ENCODE results near the gene CALCOCO2.
"Not testable (repeated sequence)": the region's sequence is repeated elsewhere in the genome, so short reads cannot be mapped to it uniquely, and the experiment has no call there.

The CALCOCO2 gene, protein sequence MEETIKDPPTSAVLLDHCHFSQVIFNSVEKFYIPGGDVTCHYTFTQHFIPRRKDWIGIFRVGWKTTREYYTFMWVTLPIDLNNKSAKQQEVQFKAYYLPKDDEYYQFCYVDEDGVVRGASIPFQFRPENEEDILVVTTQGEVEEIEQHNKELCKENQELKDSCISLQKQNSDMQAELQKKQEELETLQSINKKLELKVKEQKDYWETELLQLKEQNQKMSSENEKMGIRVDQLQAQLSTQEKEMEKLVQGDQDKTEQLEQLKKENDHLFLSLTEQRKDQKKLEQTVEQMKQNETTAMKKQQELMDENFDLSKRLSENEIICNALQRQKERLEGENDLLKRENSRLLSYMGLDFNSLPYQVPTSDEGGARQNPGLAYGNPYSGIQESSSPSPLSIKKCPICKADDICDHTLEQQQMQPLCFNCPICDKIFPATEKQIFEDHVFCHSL

DNA sequence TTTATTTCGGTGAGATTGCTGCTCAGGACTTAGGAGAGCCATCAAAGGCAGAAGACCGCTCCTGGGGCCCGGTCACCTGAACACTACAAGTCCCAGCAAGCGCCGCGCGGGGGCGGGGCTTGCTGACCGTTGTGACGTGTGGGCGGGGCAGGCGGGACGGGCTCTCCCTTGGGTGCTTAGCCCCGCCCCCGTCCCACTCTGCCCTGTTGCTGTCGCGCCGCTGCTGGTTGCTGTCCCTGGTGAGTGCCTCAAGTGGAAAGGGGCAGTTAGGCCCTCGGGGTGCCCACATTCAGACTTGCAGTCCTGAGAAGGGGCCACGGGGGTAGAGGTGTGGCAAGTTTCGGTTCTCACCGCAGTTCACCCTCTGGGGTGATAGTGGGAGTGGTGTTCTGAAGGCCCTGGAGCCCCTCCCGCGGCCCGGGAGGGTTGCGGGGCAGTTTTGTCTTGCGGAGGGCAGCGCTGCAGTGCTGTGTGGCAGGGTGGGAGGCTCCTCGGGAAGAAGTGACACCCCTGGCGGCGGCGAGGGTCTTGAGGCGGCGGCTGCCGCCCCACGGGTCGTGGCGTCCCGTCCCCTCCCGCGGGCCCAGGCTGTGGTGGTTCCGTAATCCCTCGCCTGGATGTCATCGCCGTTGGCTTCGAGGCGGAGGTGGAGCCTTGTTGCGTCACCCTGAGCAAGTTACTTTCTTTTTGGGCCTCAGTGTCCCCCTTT lies at the start of gene CALCOCO2:
Gene CALCOCO2 (plus strand): TSS at position 196 of the 709 bp plus-strand sequence. CDS start 10,673 bp downstream, outside the sequence.
- DNase-seq (ENCODE audit: low read depth in 2 of 2), result peak; percentile 68 to 69

DNA sequence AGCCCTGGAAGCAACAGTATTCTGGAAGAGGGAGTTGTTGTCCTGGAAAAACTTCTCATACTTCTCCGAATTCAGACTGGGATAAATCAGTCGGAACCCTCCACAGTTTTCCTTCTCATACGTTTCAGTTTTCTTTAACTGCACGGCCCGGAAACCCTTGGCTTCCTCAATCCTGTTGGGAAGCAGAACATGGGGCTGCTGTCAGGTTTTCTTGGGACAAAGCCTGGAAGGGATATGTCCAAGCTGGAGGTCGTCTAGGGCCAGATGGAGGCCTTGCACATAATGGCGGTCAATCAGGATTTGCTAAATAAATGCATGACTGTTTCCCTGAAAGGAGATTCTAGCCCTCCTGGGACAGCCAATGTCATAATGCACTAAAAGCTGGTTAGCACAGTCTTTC lies 43.0 kb upstream of the CALCOCO2 start:
- no peak for DNase-seq (ENCODE audit: low read depth in 2 of 2)

DNA sequence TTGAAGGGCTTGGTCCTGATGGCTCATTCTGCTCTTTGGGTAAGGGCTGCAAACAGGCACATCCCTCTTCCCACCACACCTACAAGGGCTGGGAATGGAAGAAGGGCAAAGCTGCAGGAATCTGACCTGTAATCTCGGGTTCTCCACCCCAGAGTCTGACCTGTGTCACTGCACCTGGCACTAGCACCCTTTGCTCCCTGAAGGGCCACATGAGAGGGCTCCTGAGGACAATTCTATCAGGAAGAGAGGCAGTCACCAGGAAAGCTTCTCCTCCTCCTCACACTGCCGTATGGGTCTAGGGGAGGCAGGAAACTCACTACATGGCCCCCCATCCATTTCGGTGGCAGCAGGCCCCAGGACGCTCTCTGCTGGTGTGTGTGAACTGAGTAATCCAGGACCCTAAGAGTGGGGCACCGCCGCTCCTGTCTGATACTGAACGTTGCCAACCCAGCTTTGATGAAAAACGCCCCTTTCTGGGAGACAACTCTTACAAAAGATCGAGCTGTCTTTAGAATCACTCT lies 40.2 kb upstream of the CALCOCO2 start:
- DNase-seq (ENCODE audit: low read depth in 2 of 2), result no peak

DNA sequence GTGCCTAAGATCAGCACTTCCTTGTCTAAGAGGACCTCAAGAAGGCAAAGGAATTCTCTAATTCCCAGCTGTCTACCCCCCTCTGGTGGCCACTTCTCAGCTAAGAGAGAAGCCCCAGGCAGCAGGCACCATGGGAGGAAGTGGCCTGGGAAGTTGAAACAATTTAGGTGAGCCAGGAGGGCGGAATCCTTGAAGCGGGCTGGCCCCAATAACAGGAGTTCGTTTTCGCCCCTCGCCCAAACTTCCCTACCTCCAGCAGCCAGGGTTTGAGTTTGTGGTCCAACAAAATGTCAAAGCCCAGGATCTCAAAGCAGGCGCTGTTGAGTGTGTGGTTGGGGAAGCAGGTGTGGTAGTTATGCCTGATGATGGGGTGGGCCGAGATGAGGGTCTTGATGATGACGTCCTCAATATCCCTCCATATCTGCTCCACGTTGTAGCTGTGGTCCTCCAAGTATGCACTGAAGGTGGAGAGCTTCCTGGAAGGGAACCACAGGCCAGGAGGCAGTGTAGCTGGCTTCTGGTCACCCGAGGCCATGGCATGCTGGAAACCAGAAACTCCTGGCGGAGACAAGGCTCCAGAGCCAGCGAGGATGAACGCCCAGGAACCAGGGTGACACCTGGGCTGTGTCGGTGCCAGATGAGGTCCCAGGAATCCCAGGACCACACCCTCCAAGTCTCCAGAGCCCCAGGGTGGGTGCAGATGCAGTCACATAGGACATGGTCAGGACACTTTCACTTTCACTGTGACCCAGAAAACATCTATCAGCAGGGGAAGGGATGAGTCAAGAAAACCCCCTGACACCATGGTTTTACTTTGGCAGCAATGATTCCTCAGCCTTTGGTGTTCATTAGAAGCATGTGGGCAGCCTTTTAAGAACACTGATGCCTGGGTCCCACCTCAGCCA lies 39.5 kb upstream of the CALCOCO2 start:
- no peak for DNase-seq (ENCODE audit: low read depth in 2 of 2)

DNA sequence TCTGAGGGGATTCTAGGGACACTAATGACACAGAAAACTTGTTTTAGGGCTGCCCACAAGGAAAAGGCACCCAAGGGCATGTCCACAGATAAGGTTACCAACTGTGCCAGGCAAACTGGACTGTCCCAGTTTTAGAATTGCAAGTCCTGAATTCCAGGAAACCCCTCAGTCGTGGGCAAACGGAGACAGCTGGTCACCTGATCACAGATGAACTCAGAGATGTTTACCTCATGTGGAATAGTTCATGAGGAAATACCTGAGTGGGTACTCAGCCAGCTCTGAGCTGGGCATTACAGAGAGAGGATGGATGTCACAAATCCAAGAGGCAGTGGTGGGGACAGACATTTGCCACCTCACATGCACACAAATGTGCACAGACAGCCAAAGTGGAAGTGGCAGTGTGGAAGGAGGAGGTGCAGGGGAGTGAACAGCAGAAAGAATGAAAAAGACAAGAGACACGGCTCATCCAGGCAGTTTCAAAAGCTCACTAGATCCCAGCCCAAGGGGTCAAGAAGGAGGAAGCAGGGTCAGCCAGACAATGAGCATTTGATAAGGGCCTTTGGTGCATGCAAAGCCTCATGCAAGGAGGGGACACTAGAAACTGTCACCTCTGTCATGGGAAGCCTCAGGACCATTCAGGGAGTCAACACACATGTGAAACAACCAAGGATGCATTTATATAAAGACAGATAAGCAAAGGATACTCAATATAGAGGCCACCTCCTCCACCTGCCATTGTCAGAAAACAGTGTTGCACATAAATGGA lies 38.6 kb upstream of the CALCOCO2 start:
- DNase-seq (ENCODE audit: low read depth in 2 of 2), result no peak

DNA sequence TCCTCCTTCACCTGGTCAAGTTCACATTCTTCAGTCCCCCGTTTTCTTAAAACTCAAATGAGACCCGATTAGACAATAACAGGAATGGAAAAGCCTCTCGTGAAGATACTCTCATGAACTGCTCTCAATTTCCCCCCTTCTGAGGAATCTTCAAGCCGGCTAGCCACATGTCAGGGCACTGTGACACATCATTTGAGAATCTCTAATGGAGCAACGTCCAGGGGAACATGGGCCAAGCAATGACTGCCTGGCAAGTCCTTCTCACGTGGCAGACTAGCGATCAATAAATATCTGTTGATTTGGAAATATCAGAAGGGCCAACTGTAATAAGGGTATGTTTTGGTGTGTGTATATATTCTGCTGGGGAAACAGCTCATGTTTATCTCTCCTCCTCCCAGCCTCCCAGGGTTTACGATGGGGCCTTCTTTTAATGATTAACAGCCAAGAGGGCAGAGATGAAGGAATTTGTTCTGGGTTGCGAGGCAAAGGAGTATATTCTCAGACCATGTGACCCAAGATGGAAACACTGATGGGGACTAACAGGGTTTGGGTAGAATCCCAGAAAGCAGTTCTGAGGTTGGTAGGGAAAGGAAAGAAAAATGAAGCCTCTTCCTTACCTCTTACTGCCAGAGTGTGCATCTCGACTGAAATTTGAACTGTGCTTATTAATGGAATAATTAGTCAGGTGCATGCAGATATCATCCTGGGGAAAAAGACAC lies 35.2 kb upstream of the CALCOCO2 start:
- DNase-seq (ENCODE audit: low read depth in 2 of 2), result no peak

DNA sequence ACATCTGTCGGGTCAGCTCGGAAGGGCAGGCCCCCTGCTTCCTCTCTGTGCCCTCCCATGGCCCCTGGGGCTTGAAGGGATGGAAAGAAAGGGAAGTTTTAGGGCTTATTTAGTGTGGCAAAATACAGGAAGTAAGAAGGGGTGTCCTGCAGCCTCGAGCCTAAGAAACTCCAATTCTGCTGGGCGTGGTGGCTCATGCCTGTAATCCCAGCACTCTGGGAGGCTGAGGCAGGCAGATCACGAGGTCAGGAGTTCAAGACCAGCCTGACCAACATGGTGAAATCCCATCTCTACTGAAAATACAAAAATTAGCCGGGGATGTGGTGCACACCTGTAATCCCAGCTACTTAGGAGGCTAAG lies 34.7 kb upstream of the CALCOCO2 start:
- not testable (repeated sequence) for DNase-seq (ENCODE audit: low read depth in 2 of 2)

DNA sequence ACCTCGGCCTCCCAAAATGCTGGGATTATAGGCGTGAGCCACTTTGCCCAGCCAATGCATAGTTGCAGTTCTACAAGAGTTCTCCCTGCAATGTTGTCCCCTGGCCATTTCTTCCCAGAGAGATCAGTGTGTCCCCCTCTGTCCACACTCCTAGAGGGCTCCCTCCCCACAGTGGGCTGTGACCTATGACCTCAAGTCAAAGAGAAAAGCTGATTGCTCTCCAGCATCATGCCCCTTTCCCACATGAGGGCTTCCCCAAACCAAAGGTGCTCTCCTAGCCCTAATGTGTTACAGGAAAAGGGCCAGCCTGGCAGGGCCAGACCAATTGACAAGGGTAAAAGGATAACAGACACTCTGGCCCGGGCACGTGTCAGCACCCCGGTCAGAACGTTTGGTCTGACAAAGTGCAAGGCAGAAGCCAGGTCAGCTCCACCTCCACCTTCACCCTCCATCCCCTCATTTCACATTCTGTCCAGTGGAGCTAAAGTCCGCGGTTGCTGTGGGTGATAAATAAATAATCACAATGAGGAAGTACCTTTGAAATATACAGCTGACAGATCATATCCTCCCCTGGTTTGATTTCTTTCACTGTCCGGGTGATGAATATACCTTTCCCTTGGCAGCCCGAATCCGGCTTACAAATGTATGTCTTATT lies 31.6 kb upstream of the CALCOCO2 start:
- no peak for DNase-seq (ENCODE audit: low read depth in 2 of 2)

DNA sequence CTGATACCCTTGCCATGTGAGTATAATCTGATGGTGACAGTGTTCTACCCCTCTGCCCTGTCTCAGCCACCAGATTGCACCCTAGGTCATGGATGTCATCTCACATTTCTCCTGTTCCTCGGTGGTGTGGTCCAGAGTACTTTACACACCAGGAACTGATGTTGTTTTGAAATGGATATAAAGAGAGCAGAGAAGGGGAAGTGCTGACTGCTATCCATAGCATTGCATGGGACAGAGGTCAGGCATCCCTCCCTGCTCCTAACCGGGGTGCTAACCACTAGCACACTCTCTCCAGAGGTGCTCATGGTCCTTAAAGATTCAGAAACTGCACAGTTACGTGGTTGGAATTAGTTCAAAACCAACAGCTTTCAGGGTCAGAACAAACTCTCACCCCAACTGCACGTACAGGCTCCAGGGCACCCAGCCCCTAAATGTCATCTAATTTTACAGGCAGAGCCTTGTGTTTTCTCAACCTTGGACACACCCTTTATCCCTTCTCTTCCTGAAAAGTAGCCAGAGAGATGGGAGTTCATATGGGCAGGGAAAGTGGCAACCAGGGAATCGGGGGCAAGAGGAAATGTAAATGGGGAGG lies 30.1 kb upstream of the CALCOCO2 start:
- DNase-seq (ENCODE audit: low read depth in 2 of 2), result no peak

DNA sequence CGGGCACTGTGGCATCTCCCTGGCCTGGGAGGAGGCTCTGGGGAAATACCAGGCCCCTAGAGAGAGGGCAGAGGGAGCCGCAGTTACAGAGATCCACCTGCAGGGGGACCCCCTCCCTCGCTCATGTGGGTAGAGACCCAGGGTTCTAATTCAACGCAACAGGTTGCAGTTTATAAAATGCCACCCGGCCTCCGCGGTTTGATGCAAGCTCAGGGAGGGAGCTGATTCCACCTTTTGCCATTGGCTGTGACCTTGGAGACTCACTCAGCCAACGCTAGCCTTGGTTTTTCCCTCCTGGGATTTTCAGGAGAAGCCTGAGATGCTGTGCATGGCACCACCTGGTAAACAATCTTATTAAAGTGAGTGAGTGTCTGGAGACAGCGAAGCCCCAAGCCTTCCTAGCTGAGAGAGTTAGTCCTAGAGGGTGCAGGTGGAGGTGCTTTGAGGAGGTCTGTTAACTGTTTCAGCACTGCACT lies 25.9 kb upstream of the CALCOCO2 start:
- DNase-seq (ENCODE audit: low read depth in 2 of 2), result peak in 1 of 2 donors; percentile 19

DNA sequence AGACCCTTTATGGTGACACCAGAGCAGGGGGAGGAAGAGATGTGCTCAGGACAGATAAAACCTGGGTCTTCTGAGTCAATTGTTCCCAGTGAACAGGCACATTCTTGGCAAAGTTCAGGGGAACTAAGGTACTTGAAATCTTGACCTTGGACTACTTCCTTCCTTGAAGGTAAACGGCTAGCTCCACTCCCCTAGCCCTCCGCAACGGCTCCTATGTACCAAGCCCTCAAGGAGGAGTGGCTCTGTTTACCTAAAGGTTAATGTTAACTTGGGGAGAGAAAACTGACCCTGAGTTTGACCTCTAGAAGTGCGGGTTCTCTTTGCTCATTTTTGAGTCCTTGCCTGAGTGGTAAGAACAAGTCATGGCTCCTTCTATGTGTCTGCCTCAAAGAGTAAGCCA lies 21.7 kb upstream of the CALCOCO2 start:
- DNase-seq (ENCODE audit: low read depth in 2 of 2), result no peak

DNA sequence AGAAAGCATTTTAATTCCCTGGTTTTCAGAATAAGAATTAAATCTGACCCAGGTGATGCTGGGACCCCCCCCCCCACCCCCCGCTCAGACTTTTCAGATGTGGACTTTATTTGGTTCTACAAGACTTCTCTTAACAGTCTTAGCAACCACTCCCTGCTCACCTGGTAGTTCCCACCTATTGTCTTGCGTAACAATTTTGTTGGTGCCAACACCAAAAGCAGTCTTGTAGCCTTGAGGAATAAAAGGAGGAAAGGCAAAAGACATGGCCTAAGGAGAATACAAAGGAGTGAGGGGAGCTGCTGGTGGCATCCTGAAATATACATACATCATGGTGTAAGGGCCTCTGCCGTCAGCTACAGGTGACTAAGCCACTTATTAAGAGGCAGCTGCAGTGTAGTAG lies 18.8 kb upstream of the CALCOCO2 start:
- no peak for DNase-seq (ENCODE audit: low read depth in 2 of 2)

DNA sequence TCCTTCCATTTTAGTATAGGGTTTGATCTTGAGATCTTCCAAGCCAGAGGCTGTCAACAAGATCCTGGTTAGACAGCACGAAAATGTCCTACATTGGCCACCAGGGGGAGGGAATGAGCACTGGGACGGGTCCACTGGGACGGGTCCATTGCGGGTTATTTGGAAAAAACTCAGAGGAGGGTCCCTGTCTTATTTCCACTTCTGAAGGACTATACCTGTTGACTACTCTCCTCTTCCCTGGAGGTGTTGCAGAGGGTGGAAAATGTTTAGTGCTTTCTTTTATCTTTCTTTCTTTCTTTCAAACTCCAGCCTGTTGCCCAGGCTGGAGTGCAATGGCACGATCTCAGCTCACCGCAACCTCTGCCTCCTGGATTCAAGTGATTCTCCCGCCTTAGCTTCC lies 16.3 kb upstream of the CALCOCO2 start:
- DNase-seq (ENCODE audit: low read depth in 2 of 2), result no peak

DNA sequence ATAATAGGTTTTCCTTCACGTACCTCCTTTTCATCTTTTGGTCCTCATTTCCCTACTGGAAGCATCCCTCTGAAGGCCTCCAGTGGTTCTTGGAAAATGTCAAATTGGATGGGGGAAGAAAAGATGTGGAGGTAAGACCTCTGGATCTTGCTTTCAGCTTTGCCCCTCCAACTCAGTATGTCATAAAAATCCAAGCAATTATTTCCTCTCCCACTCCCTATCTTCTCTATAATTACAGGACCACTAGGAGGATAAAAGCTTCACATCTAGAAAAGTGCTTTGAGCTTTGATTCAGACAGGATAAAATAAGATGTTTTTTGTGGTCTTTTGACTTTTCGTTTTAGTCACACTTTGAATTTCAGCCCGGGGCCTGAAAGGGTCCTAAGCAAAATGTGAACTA lies 15.5 kb upstream of the CALCOCO2 start:
- DNase-seq (ENCODE audit: low read depth in 2 of 2), result no peak

DNA sequence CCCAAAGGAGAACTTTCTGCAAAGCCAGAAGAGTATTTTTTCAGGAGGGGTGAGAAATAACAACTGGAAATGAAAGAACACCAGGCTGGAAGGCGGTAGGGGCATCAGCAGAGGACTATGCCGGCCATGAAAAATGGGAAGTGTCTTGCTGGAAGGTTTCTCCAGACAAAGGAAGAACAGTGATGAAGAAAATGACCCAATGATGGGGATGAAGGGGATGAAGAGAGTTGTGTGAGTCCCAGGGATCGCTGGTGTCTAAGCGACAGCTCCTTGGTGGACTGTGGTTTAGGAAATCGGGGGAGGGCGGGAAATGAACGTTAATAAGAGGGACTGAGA lies 14.4 kb upstream of the CALCOCO2 start:
- no peak for DNase-seq (ENCODE audit: low read depth in 2 of 2)

DNA sequence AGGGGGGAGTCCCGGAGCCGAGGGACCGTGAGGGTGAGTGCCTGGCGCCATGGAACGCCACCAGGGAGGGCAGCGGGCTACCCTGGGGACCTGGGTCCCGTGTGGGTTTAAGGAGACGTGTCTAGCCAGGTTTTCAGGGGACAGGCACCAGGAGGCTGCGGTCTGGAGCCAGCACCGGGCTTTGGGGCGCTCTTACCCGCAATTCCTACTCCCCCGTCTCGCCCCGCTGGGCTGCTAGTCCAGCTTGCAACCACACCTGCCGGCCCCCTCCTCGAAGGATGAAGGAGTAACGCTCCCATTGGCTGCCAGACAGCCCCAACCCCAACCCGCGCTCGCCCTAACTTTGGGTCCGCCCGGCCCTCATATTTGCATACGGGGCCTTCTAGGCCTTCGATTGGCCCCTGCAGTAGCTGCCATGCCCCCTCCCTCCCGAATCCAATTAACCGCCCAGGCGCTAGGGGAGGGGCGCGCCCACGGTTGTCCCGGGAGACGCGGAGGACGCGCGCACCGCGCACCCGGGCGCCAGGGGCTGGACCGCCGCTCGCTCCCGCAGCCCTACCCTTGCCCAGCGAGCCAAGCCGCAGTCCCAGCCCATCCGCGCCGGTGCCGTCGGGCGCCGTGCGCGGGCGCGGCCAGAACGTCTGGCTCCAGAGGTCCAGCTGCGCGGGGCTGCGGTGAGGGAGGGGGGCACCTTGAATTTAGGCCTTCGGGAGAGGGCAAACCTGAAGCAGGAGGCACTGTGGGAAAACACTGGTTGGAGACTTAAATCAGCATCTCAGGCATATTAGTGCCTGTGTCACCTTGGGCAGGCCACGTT lies 13.9 kb upstream of the CALCOCO2 start, which contains the start of gene TTLL6:
Gene TTLL6 (minus strand): TSS at position 456 of the 817 bp plus-strand sequence. CDS start 157 bp downstream, at position 299.
- peak; percentile 46 to 50 for DNase-seq (ENCODE audit: low read depth in 2 of 2)

DNA sequence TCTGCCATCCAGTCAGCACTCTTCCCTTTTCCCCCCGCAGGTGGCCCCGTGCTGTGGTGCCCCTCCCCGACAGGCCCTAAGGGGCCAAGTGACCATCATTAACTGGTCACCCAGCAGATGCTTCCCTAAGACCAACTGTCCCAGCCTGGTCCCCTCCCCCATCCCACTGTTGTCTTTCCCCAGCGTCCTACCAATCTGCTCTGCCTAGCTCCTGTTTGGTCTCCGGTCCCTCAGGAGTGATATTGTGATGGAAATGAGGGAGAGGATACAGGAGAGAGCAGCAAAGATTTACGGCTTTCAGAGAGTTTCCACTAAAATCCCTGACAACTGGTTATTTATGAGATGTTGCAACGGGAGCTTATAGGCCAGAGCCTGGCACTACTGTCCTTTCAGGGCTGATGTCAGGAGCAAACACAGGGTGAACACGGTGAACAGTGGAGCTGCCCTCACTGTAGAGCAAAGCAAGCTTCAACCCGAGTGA lies 12.4 kb upstream of the CALCOCO2 start:
- DNase-seq (ENCODE audit: low read depth in 2 of 2), result no peak

DNA sequence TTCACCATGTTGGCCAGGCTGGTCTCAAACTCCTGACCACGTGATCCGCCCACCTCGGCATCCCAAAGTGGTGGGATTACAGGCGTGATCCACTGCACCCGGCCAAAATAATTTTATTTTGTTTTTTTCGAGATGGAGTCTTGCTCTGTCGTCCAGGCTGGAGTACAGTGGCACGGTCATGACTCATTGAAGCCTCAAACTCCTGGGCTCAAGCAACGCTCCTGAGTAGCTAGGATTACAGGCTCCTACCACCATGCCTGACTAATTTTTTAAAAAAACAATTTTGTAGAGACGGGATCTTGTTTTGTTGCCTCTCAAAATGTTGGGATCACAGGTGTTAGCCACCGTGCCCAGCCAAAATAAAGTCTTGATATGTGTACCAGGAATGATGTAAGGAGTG lies 11.4 kb upstream of the CALCOCO2 start:
- DNase-seq (ENCODE audit: low read depth in 2 of 2), result no peak
